ENCODE measurements around the gene KIF17.

The KIF17 gene

DNA sequence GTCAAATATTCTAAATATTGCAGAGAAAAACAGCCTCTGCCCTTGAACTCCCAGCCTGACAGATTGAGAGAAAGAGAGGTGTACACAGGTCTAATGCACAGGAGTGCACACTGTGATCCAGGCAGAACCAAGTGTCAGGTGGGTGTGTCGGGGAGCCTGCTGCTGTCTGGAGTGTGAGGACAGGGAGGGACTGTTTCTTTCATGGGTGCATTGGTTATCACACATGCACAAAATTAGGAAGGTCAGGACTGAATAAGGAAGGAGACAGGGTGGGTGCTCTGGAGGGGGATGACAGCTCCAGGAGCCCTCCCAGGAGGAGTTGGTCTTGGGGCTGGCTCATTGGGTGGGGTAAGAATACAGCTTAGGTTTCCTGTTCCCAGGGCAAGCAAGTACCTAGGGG lies 97.8 kb downstream of the KIF17 start:
- TF ChIP-seq GABPA (IDR thresholded peaks at IDR 0.05; ENCODE audit: low read depth) (no peak), SPI1 (IDR thresholded peaks at IDR 0.05; ENCODE audit: borderline replicate concordance, low read depth) (no peak)
- TF ChIP-seq, protein P1, sequence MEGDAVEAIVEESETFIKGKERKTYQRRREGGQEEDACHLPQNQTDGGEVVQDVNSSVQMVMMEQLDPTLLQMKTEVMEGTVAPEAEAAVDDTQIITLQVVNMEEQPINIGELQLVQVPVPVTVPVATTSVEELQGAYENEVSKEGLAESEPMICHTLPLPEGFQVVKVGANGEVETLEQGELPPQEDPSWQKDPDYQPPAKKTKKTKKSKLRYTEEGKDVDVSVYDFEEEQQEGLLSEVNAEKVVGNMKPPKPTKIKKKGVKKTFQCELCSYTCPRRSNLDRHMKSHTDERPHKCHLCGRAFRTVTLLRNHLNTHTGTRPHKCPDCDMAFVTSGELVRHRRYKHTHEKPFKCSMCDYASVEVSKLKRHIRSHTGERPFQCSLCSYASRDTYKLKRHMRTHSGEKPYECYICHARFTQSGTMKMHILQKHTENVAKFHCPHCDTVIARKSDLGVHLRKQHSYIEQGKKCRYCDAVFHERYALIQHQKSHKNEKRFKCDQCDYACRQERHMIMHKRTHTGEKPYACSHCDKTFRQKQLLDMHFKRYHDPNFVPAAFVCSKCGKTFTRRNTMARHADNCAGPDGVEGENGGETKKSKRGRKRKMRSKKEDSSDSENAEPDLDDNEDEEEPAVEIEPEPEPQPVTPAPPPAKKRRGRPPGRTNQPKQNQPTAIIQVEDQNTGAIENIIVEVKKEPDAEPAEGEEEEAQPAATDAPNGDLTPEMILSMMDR (IDR thresholded peaks at IDR 0.05; ENCODE audit: insufficient read depth, low read length): no peak
- TF ChIP-seq, protein P2, sequence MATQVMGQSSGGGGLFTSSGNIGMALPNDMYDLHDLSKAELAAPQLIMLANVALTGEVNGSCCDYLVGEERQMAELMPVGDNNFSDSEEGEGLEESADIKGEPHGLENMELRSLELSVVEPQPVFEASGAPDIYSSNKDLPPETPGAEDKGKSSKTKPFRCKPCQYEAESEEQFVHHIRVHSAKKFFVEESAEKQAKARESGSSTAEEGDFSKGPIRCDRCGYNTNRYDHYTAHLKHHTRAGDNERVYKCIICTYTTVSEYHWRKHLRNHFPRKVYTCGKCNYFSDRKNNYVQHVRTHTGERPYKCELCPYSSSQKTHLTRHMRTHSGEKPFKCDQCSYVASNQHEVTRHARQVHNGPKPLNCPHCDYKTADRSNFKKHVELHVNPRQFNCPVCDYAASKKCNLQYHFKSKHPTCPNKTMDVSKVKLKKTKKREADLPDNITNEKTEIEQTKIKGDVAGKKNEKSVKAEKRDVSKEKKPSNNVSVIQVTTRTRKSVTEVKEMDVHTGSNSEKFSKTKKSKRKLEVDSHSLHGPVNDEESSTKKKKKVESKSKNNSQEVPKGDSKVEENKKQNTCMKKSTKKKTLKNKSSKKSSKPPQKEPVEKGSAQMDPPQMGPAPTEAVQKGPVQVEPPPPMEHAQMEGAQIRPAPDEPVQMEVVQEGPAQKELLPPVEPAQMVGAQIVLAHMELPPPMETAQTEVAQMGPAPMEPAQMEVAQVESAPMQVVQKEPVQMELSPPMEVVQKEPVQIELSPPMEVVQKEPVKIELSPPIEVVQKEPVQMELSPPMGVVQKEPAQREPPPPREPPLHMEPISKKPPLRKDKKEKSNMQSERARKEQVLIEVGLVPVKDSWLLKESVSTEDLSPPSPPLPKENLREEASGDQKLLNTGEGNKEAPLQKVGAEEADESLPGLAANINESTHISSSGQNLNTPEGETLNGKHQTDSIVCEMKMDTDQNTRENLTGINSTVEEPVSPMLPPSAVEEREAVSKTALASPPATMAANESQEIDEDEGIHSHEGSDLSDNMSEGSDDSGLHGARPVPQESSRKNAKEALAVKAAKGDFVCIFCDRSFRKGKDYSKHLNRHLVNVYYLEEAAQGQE (IDR thresholded peaks at IDR 0.05; ENCODE audit: insufficient replicate concordance, low read depth): no peak
- Histone ChIP-seq H3K27me3 (ENCODE audit: insufficient read depth, poor library complexity, severe bottlenecking) (no peaks in the 10 kb centered on the region), H3K27ac (replicated peaks) (no peak overlapping the region), H3K4me3 (replicated peaks; ENCODE audit: insufficient read depth, low read length) (no peak overlapping the region)
- DNase-seq (ENCODE audit: low read depth in 1 of 2, low spot score in 1 of 2): no peak

DNA sequence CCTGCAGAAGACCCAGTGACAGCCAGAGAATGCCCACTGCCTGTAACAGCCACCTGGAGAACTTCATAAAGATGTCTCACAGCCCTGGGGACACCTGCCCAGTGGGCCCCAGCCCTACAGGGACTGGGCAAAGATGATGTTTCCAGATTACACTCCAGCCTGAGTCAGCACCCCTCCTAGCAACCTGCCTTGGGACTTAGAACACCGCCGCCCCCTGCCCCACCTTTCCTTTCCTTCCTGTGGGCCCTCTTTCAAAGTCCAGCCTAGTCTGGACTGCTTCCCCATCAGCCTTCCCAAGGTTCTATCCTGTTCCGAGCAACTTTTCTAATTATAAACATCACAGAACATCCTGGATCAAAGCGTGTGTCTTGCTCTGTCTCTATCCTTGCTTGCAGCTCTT lies 99.3 kb downstream of the KIF17 start:
- no peak for TF ChIP-seq GABPA (IDR thresholded peaks at IDR 0.05; ENCODE audit: low read depth)
- no peak overlapping the region for H3K27ac ChIP-seq (replicated peaks)
- no peaks in the 10 kb centered on the region for H3K27me3 ChIP-seq (ENCODE audit: insufficient read depth, poor library complexity, severe bottlenecking)
- no peak for DNase-seq (ENCODE audit: low read depth in 1 of 2, low spot score in 1 of 2)
- H3K4me3 ChIP-seq (replicated peaks; ENCODE audit: insufficient read depth, low read length): no peak overlapping the region

DNA sequence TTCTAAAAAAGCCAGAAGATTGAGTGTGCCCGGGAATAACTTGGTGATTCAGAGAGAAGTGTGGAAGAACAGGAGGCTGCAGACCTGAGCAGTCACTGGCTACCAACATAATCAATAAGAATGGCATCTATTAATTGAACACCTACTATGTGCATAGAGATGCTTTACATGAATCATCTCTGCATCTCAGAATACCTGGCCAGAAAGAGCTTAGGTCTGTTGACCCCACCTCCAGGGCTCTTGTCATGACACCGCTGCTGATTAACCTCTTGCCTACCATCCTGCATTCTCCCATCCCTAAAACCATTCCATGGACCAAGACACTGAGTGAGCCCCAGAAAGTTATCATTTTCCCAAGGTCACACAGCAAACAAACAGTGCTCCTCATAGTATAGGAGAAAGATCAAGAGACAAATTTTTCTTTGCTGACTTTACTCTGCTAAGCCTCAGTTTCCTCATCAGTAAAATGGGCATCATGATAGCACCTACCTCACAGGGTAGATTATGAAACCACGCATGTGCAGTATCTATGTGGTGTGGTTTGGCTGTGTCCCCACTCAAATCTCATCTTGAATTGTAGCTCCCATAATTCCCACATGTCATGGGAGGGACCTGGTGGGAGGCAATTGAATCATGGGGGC lies 100.8 kb downstream of the KIF17 start:
- no peaks in the 10 kb centered on the region for H3K27me3 ChIP-seq (ENCODE audit: insufficient read depth, poor library complexity, severe bottlenecking)
- H3K4me3 ChIP-seq (replicated peaks; ENCODE audit: insufficient read depth, low read length): no peak overlapping the region
- TF ChIP-seq GABPA (IDR thresholded peaks at IDR 0.05; ENCODE audit: low read depth): no peak
- no peak for TF ChIP-seq POLR2AphosphoS5 (IDR thresholded peaks at IDR 0.05; ENCODE audit: low read depth)
- TF ChIP-seq, protein P1 (IDR thresholded peaks at IDR 0.05; ENCODE audit: insufficient read depth, low read length): no peak
- TF ChIP-seq, protein P2 (IDR thresholded peaks at IDR 0.05; ENCODE audit: insufficient replicate concordance, low read depth): no peak
- no peak for TF ChIP-seq SPI1 (IDR thresholded peaks at IDR 0.05; ENCODE audit: borderline replicate concordance, low read depth)
- H3K27ac ChIP-seq (replicated peaks): no peak overlapping the region
- DNase-seq (ENCODE audit: low read depth in 1 of 2, low spot score in 1 of 2): no peak

DNA sequence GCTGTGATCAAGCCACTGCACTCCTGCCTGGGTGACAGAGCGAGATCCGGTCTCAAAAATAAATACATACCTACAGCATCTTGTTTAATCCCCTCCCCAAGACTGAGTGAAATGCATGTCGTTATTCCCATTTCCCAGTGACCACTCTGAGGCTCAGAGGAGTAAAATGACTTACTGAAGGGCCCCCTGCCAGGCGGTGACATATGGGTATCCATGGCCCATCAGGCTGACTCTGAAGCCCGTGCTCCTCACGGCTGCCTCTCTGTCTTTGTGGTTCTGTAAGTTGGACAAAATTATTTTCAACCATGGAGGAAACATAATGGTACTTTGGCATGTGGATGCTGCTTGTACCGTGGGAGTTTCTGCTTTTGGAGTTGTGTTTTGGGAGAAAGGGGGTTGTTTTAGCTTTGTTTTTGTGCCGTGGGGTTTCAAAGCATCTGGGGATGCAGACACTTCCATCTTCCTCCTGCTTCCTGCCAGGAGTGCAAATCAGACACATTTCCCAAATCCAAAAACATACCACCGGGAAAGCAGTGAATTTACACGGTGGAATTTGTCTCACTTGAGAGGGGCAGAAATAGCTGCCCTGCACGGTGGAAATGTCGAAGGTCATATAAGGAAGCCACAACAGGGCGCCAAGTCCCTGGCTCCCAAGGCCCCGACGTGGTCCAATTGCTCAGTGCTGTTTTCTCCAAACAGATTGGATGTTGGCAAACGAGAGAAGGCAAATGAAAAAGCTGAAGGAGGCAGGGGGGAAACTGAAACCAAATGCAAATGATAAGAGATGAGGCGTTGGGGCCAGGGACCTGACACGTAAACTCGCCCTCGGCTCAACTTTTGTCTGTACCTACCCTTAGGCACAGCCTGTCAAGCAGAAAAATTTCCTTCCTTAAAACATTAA lies 101.6 kb downstream of the KIF17 start:
- H3K4me3 ChIP-seq (replicated peaks; ENCODE audit: insufficient read depth, low read length): no peak overlapping the region
- DNase-seq (ENCODE audit: low read depth in 1 of 2, low spot score in 1 of 2): no peak
- H3K27ac ChIP-seq (replicated peaks): no peak overlapping the region
- TF ChIP-seq GABPA (IDR thresholded peaks at IDR 0.05; ENCODE audit: low read depth): no peak
- no peak for TF ChIP-seq SPI1 (IDR thresholded peaks at IDR 0.05; ENCODE audit: borderline replicate concordance, low read depth)
- TF ChIP-seq, protein P2 (IDR thresholded peaks at IDR 0.05; ENCODE audit: insufficient replicate concordance, low read depth): no peak
- TF ChIP-seq, protein P1 (IDR thresholded peaks at IDR 0.05; ENCODE audit: insufficient read depth, low read length): no peak
- TF ChIP-seq POLR2AphosphoS5 (IDR thresholded peaks at IDR 0.05; ENCODE audit: low read depth): no peak
- H3K27me3 ChIP-seq (ENCODE audit: insufficient read depth, poor library complexity, severe bottlenecking): no peaks in the 10 kb centered on the region
